GM20000 (cell line): ENCODE data around the gene VKORC1.
"Not testable (repeated sequence)": the region's sequence is repeated elsewhere in the genome, so short reads cannot be mapped to it uniquely, and the experiment has no call there.

Experiments used
- DNase-seq: peaks from one replicate; pipeline ENCODE4 v3.0.0; 2012; ENCODE audit warnings: low spot score
- CTCF ChIP-seq: IDR thresholded peaks from 2 replicates; pipeline ENCODE4 v1.5.1; 2012; ENCODE audit warnings: mild to moderate bottlenecking, control low read depth; ENCODE audit errors: extremely low read depth, missing control alignments

The VKORC1 gene

GRCh38 chr16:31138621-31139578 is 44.3 kb upstream of the VKORC1 start:
- no peak for DNase-seq
- no peak for TF ChIP-seq CTCF

DNA sequence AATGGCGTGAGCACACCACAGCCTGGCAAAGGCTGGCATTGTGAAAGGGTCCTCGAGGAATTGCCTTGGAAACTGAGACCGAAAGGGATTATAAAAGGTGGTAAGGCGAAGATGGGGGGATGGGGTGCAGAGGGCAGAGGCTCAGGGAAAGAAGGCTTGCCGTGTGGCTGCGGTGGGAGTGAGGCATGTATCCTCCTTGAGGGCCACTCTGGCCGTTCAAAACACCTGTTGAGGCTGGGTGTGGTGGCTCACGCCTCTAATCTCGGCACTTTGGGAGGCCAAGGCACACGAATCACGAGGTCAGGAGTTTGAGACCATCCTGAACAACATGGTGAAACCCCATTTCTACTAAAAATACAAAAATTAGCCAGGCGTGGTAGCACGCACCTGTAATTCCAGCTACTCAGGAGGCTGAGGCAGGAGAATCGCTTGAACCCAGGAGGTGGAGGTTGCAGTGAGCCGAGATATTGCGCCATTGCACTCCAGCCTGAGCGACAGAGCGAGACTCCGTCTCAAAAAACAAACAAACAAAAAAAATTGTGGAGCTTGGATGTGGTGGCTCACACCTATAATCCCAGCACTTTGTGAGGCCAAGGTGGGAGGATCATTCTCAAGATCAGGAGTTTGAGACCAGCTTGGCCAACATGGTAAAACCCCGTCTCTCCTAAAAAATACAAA is 42.4 kb upstream of the VKORC1 start:
- DNase-seq = not testable (repeated sequence)

- TF ChIP-seq CTCF = no peak
- no peak for DNase-seq
These were observed 41.7 kb upstream of the VKORC1 start for GRCh38 chr16:31136287-31136662.

DNA sequence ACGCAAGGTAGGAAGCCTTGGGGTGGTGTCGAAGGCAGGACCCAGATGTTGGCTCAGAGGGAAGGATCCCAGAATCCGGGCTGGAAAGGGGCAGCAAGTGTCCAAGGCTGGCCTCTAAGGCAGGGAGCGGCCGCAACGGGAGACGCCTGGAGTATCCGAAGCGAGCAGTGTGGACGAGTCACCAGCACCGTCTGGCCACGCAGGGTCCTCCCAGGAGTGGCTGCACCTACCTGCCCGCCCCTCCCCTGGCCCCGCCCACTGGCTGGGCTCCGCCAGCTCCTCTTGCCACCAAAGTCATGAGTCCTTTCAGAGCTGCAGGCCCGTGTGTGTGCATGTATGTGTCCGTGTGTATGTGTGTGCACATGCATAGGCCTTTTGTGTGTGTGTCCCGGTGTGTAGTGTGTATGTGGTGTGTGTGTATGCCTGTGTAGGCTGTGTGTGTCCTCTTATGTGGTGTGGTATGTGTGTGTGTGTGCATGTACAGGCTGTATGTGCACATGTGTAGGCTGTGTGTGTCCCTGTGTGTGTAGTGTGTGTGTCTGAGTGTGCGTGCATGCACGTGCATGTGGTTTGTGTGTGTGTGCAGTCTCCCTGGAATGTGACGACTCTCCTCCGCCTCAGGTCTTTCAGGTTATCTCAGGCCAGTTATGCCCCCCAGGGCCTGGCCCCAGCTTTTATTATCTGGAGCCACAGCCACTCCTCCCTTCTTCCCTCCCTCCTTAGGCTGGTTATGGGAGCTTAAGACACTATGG is 41.1 kb upstream of the VKORC1 start, which contains the start of gene PRSS8:
PRSS8 (minus strand) TSS at position 193 of the 752 bp plus-strand sequence. CDS start 229 bp downstream, outside the sequence.
- no peak for TF ChIP-seq CTCF
- no peak for DNase-seq

DNA sequence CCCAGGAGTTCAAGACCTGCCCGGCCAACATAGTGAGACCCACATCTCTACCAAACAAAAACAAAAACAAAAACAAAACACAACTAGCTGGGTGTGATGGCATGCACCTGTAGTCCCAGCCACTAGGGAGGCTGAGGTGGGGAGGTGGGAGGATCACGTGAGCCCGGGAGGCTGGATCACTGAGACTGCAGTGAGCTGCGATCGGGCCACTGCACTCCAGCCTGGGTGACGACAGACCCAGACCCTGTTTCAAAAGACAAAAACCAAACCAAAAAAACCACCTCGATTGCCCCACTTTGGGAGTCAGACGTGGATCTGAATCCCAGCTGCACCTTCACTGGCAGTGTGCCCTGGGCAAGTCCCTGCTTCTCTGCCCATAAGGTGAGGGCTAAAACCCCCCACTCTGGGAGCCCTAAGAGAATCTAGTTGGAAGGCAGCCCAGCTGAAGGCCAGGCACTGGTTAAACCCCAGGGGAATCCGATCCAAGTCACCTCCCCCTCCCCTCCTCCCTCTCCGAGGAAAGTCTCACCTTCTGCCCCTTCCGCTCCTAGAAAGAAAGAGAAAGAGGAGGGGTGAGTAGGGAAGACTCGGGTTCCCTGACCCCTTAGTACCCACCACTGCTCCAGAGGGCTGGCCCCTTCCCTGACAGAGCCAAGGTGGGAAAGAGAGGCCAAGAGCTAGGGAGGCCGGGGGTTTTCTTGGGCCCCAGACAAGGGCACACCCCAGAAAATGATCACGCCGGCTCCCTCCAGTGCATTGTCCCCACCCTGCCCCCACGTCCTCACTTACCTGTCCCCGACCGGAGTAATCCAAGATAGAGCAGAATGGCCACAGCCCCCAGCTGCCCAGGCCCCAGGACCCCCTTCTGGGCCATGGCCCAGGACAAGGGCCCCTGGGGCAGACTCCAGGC is 40.3 kb upstream of the VKORC1 start:
- TF ChIP-seq CTCF = no peak
- no peak for DNase-seq

DNA sequence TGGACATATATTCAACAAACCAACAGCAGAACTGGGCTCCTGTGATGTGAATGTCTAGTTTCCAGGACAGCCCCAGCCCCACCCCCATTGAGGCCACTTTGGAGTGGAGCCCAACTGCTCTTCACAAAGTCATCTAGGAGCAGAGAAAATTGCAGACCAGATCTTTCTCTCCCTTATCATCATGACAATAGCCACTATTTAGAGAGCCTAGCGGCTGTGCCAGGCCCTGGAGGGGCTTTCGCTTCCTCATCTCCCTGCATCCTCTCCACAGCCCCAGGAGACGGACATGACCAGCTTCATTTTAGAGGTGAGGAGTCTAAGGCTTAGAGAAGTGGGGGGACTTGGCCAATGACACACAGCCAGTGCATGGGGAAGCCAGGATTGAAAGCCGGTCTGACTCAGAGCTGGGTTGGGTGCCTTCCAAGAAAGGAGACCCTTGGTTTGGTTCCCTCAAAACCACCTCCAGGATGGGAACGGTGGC is 39.5 kb upstream of the VKORC1 start:
- DNase-seq = no peak
- no peak for TF ChIP-seq CTCF

- DNase-seq = no peak
- no peak for TF ChIP-seq CTCF
These were observed 38.5 kb upstream of the VKORC1 start for GRCh38 chr16:31133046-31133501.
